HFFc6 (cell line): ENCODE results near the gene PPARG. TPM values are rescaled to one million over a fixed set of nuclear protein-coding genes. Genes with fewer than 3 reads are reported as not detected.

Source experiments
- DNase-seq: peaks from one replicate; pipeline ENCODE4 v3.0.0-alpha.2; 2018
- H3K27ac Mint-ChIP-seq: 2 replicates; pipeline ENCODE4 v1.8.0; 2020; ENCODE audit warnings: mild to moderate bottlenecking, mixed read lengths
- H3K27me3 Mint-ChIP-seq: 2 replicates; pipeline ENCODE4 v1.8.0; 2021; ENCODE audit warnings: mild to moderate bottlenecking, moderate library complexity, mixed read lengths; ENCODE audit not compliant: insufficient read depth
- H3K36me3 Mint-ChIP-seq: 2 replicates; pipeline ENCODE4 v1.8.0; 2021; ENCODE audit warnings: low read depth, mixed read lengths
- H3K4me1 Mint-ChIP-seq: 2 replicates; pipeline ENCODE4 v1.8.0; 2020; ENCODE audit warnings: low read depth, mixed read lengths
- H3K4me3 Mint-ChIP-seq: 2 replicates; pipeline ENCODE4 v1.8.0; 2020; ENCODE audit warnings: mild to moderate bottlenecking, moderate library complexity, mixed read lengths
- H3K9me3 Mint-ChIP-seq: 2 replicates; pipeline ENCODE4 v1.8.0; 2020; ENCODE audit warnings: mild to moderate bottlenecking, mixed read lengths
- total RNA-seq, 6 experiments: library from RNA; stranded (reverse); fragmentation: NEBNext Ultra II Directional; extraction: Animal tissue kit (Norgen Biotek cat#: 25700); gene quantifications; 2 replicates in 1 of 6; 3 replicates in 5 of 6; pipeline ENCODE4 v1.2.3, GENCODE V29; 2021
- TF ChIP-seq, protein P1 (sequence below): fragments of 200-600 bp; sonication (generic); IDR thresholded peaks from 2 replicates; pipeline ENCODE4 v1.5.0; 2021; ENCODE audit warnings: antibody characterized with exemption, mild to moderate bottlenecking

Gene PPARG
- total RNA-seq, 6 experiments from 2014 or later = 3.7 to 4.8 (median 4.0) TPM

DNA sequence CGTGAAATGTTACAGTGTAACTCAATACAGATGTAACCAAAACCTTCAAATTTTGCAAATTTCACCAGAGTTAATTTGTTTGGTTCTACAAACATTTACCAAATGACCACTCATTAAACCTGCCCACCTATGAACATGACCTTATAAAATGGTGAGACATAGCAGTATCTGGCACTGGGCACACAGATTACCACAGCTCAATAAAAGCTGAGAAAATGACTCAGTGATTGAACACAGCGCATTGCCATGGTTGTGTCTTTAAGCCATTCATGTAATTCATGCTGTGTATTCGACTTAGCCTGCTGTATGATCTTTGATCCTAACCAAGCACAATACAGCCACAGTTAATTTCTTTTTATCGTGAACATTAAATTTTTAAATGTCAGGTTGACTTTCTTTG lies 11.3 kb downstream of the PPARG start:
- Mint-ChIP-seq H3K4me1 (peaks cover 25% of the 10 kb centered on the region), H3K27me3 (peaks cover 2% of the 10 kb centered on the region; the same call in 1 of the 2 replicates), H3K27ac (no peak overlapping the region), H3K4me3 (no peak overlapping the region), H3K9me3 (no peaks in the 10 kb centered on the region), H3K36me3 (no peaks in the 10 kb centered on the region)
- TF ChIP-seq, protein P1, sequence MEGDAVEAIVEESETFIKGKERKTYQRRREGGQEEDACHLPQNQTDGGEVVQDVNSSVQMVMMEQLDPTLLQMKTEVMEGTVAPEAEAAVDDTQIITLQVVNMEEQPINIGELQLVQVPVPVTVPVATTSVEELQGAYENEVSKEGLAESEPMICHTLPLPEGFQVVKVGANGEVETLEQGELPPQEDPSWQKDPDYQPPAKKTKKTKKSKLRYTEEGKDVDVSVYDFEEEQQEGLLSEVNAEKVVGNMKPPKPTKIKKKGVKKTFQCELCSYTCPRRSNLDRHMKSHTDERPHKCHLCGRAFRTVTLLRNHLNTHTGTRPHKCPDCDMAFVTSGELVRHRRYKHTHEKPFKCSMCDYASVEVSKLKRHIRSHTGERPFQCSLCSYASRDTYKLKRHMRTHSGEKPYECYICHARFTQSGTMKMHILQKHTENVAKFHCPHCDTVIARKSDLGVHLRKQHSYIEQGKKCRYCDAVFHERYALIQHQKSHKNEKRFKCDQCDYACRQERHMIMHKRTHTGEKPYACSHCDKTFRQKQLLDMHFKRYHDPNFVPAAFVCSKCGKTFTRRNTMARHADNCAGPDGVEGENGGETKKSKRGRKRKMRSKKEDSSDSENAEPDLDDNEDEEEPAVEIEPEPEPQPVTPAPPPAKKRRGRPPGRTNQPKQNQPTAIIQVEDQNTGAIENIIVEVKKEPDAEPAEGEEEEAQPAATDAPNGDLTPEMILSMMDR = no peak
- no peak for DNase-seq

DNA sequence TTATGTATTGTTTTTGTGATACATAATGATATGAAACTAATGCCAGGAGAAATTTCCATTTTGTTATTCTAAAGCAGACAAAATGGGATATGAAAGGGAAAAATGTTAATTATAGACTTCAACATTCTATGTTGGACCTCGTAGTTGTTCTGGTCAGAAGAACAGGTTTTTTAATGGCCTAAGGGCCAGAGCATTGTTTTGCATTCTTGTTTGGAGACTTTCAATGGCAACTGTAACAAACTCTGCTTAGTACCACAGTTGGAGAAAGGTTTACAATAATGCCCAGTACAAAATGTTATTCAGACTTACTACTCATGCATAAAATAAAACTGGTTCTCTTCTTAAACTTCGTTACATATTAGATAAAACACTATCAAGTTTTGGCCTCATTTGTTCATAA lies 12.2 kb downstream of the PPARG start:
- TF ChIP-seq, protein P1 = no peak
- no peaks in the 10 kb centered on the region for H3K36me3 Mint-ChIP-seq
- no peak for DNase-seq
- H3K9me3 Mint-ChIP-seq = no peaks in the 10 kb centered on the region
- peaks cover 23% of the 10 kb centered on the region for H3K4me1 Mint-ChIP-seq
- H3K27me3 Mint-ChIP-seq = peaks cover 2% of the 10 kb centered on the region; the same call in 1 of the 2 replicates
- H3K27ac Mint-ChIP-seq = no peak overlapping the region
- no peak overlapping the region for H3K4me3 Mint-ChIP-seq

DNA sequence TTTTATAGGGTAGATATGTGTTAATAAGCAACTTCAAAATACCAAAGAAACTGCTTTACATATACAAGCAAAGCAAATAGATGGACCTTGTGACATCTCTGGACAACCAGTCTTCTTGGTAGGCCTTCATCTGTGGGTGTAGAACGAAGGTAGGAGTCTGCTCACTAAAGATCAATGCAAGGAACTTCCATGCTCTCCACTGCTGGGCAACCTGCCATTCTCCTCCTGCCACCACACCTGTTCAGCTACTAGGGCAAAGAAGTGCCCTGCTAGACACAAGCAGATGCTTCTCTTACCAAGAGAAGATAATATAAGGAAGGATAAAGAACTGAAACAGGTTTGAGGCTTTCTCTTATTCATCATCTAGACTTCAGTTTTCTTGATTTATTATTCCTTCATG lies 12.6 kb downstream of the PPARG start:
- peaks cover 2% of the 10 kb centered on the region; the same call in 1 of the 2 replicates for H3K27me3 Mint-ChIP-seq
- TF ChIP-seq, protein P1 = no peak
- no peak overlapping the region for H3K4me3 Mint-ChIP-seq
- H3K9me3 Mint-ChIP-seq = no peaks in the 10 kb centered on the region
- peaks cover 23% of the 10 kb centered on the region for H3K4me1 Mint-ChIP-seq
- no peak overlapping the region for H3K27ac Mint-ChIP-seq
- H3K36me3 Mint-ChIP-seq = no peaks in the 10 kb centered on the region
- DNase-seq = no peak

DNA sequence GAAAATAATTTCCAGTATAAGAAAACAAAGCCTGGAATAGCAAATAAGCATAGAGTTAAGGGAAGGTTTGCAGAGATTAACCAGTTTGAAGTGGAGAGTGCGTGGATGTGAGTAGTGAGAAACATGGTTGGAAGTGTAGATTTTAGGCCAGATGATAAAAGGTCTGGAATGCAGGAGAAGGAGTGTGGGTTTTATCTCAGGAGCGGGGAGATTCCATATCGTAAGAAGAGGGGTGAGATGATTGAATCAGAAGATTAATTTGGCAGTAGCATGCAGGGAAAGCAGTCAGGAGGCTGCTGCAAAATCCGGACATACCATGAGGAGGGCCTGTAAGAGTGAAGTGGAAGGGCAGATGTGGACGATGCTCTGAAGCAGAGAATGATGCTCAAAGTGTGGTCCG lies 13.7 kb downstream of the PPARG start:
- no peak for DNase-seq
- H3K9me3 Mint-ChIP-seq = no peaks in the 10 kb centered on the region
- TF ChIP-seq, protein P1 = no peak

DNA sequence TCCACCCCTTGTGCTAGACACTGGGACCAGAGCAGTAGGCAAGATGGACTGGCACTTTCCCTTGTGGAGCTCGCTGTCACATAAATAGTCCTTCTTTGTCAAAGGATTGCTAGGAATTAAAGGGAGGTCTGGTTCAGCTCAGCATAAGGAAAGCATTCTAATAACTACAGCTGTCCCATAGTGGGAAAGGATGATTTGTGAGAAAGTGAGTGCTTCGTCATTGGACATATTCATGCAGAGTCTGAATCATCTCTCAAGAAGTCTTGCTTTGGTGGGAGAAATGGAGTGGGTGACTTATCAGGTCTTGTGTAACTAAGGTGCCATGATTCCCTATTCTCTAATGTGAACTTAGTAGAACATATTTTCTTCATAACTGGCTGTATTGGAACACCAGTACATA lies 14.7 kb downstream of the PPARG start:
- H3K27me3 Mint-ChIP-seq = peaks cover 2% of the 10 kb centered on the region; the same call in 1 of the 2 replicates
- peak overlapping the region; percentile 73 for H3K27ac Mint-ChIP-seq

More for the DNA sequence above, 13.7 kb downstream of the PPARG start:
- Mint-ChIP-seq H3K27ac (peak overlapping the region; percentile 7; the same call in 1 of the 2 replicates), H3K4me1 (peaks cover 30% of the 10 kb centered on the region), H3K36me3 (no peaks in the 10 kb centered on the region), H3K27me3 (peaks cover 2% of the 10 kb centered on the region; the same call in 1 of the 2 replicates), H3K4me3 (no peak overlapping the region)

More for the DNA sequence above, 14.7 kb downstream of the PPARG start:
- no peak overlapping the region for H3K4me3 Mint-ChIP-seq
- peak; percentile 91 for DNase-seq
- TF ChIP-seq, protein P1 = no peak
- peaks cover 39% of the 10 kb centered on the region for H3K4me1 Mint-ChIP-seq
- peaks cover 1% of the 10 kb centered on the region for H3K9me3 Mint-ChIP-seq
- peaks cover 1% of the 10 kb centered on the region; the same call in 1 of the 2 replicates for H3K36me3 Mint-ChIP-seq
